IMR-90 (cell line): Measurements from ENCODE around the gene COL25A1.

Experiments
- BHLHE40 ChIP-seq: fragments of 150-350 bp; IDR thresholded peaks from 2 replicates; pipeline ENCODE4 v1.6.1; 2016; ENCODE audit warnings: mild to moderate bottlenecking, low read depth, low read length
- CEBPB ChIP-seq: IDR thresholded peaks from 2 replicates; pipeline ENCODE4 v1.6.1; 2012; ENCODE audit warnings: low read depth, low read length, improper control_type of control experiment
- CTCF ChIP-seq: conservative IDR thresholded peaks from 2 replicates; pipeline ENCODE4 v1.5.1; 2012; ENCODE audit warnings: mild to moderate bottlenecking, low read depth, low read length, improper control_type of control experiment
- MAFK ChIP-seq: IDR thresholded peaks from 2 replicates; pipeline ENCODE4 v1.6.1; 2012; ENCODE audit warnings: low read depth, low read length, improper control_type of control experiment
- MAZ ChIP-seq: IDR thresholded peaks from 2 replicates; pipeline ENCODE4 v1.6.1; 2012; ENCODE audit warnings: low read depth, mild to moderate bottlenecking, low read length, improper control_type of control experiment, moderate library complexity, borderline replicate concordance
- NFE2L2 ChIP-seq: fragments of 150-350 bp; IDR thresholded peaks from 2 replicates; pipeline ENCODE4 v1.6.1; 2016; ENCODE audit warnings: low read depth, mild to moderate bottlenecking, low read length
- POLR2A ChIP-seq: IDR thresholded peaks from 2 replicates; pipeline ENCODE4 v1.6.1; 2012; ENCODE audit warnings: mild to moderate bottlenecking, low read depth, low read length
- RAD21 ChIP-seq: IDR thresholded peaks from 2 replicates; pipeline ENCODE4 v1.6.1; 2012; ENCODE audit warnings: low read length, improper control_type of control experiment
- RCOR1 ChIP-seq: IDR thresholded peaks from 2 replicates; pipeline ENCODE4 v1.6.1; 2012; ENCODE audit warnings: mild to moderate bottlenecking, low read length, improper control_type of control experiment; ENCODE audit not compliant: insufficient replicate concordance
- RFX5 ChIP-seq: IDR thresholded peaks from 2 replicates; pipeline ENCODE4 v1.8.0; 2012; ENCODE audit warnings: low read depth, mild to moderate bottlenecking, low read length, moderate library complexity
- SMC3 ChIP-seq: fragments of 150-350 bp; IDR thresholded peaks from 2 replicates; pipeline ENCODE4 v1.6.1; 2016; ENCODE audit warnings: low read depth, mild to moderate bottlenecking, antibody characterized with exemption, low read length, moderate library complexity
- USF2 ChIP-seq: fragments of 150-350 bp; IDR thresholded peaks from 2 replicates; pipeline ENCODE4 v1.6.1; 2017; ENCODE audit warnings: mild to moderate bottlenecking, antibody characterized with exemption, low read length, low read depth

- TF ChIP-seq CTCF, result no peak
- no peak for TF ChIP-seq USF2
- TF ChIP-seq RFX5, result no peak
- TF ChIP-seq POLR2A, result no peak
- TF ChIP-seq BHLHE40, result no peak
- no peak for TF ChIP-seq RAD21
- no peak for TF ChIP-seq MAFK
- no peak for TF ChIP-seq MAZ
- TF ChIP-seq RCOR1, result no peak
- TF ChIP-seq CEBPB, result no peak
- TF ChIP-seq SMC3, result no peak
- no peak for TF ChIP-seq NFE2L2
These were observed 102.9 kb downstream of the COL25A1 start for GRCh38 chr4:109199585-109199984.
